Posterior vena cava (tissue), 2 donors: ENCODE data around the gene RAC2. TPM values are rescaled to one million over a fixed set of nuclear protein-coding genes. Genes with fewer than 3 reads are reported as not detected.
"Not testable (repeated sequence)": the region's sequence is repeated elsewhere in the genome, so short reads cannot be mapped to it uniquely, and the experiment has no call there.

Experiments used
- DNase-seq: peaks from one replicate; pipeline ENCODE4 v3.0.0-alpha.2; 2020; ENCODE audit warnings: low spot score
- intact Hi-C, 2 donors: fragments of 100-400 bp; cut with DNase I; formaldehyde crosslinking; loops; one replicate each; pipeline versions ENCODE4 v1.14.1 to v1.14.2; 2022 to 2023
- total RNA-seq, 2 donors: library from RNA; stranded (reverse); fragmentation: NEBNext Ultra II Directional; extraction: Animal tissue kit (Norgen Biotek cat#: 25700); gene quantifications; one replicate each; pipeline ENCODE4 v1.2.1, GENCODE V29; 2021
- donor health status: DM: yes; HTN: yes; CAD: no.
- donor health status: DM: yes; HTN: yes; CAD: no.

The RAC2 gene
- total RNA-seq, 2 donors from 2014 or later = 12.9 to 17.5 TPM

DNA sequence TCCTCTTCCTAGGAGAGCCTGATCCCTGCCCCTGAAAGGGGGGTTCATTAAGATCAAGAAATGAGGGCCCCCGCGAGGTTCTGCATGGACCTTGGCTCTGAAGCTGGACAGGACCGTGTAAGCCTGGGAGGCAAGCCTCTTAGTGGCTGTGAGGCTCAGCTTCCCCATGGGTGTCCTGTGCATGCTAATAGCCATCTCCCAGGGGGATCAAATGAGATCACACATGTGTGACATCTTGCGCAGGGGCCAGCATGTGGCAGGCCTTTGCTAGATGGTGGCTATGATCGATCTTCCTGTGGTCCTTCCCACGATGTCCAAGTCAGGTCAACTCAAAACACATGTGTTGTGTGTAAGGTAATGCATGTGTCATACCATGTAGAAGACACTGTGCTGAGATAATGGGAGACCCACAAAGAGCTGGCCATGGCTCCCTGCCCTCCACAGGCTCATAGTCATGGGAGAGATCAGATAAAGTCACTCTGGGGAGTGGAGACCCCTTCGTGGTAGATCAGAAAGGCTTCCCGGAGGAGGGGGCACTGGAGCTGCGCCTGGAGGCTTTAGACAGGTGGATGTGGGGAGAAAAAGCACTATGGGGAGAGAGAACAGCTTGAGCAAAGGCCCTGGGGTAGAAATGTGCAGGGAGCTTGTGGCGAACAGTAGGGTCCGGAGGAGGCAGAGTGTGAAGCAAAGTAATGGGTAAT is 3.7 kb downstream of the RAC2 start:
- intact Hi-C loops = no loop called here
- peak; percentile 45 for DNase-seq

GRCh38 chr22:37239336-37240239 is 4.5 kb downstream of the RAC2 start:
- intact Hi-C loops = no loop called here
- DNase-seq = peak; percentile 45

GRCh38 chr22:37237371-37238268 is 6.4 kb downstream of the RAC2 start:
- DNase-seq = peak; percentile 51
- intact Hi-C loops = no loop called here

- intact Hi-C loops = no loop called here
- DNase-seq = peak; percentile 30
Observed at GRCh38 chr22:37235897-37236607, 8.0 kb downstream of the RAC2 start.

- DNase-seq = peak; percentile 44
- intact Hi-C loops = no loop called here
Observed at GRCh38 chr22:37234736-37235711, 9.0 kb downstream of the RAC2 start.

DNA sequence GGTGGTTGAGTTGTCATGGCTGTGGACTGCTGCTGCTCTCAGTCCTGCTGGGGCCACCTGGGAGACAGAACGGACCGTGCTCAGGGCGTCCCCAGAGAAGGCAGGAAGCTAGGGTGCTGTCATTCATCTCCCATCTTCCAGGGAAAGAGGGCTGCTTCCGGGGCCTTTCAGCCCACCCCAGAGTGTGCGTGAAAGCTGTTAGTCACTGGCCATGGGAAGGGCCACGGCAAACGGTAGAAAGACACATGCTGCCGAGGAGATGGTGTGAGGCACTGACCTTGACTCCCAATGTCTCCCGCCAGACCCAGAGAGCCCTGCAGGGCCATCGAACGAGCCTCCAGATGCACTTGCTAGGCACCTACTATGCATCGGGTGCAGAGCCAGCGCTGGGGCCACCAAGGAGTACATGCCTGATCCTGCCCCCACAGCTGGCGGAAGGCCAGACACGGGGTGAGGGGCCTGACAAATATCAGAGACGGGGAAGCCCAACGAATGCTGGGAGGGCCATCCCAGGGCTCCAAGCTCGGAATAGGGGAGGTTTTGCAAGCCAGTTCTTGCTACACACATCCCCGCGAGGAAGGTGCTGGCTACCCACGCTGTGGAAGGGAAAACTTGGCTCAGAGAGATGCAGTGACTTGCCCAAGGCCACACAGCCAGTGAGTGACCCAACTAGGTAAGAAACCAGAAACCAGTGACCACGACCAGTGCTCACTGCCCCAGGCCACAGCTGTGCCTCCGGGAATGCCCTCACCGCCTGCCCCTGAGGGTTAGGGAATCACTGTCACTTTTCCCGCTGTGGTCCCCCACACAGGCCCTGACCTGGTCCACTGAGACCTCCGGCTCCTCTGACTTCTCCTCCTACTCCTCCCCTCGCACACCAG is 10.1 kb downstream of the RAC2 start:
- peak; percentile 74 for DNase-seq
- intact Hi-C loops = no loop called here

GRCh38 chr22:37233371-37233750 is 10.7 kb downstream of the RAC2 start:
- intact Hi-C loops = not testable (repeated sequence)
- DNase-seq = peak; percentile 56

DNA sequence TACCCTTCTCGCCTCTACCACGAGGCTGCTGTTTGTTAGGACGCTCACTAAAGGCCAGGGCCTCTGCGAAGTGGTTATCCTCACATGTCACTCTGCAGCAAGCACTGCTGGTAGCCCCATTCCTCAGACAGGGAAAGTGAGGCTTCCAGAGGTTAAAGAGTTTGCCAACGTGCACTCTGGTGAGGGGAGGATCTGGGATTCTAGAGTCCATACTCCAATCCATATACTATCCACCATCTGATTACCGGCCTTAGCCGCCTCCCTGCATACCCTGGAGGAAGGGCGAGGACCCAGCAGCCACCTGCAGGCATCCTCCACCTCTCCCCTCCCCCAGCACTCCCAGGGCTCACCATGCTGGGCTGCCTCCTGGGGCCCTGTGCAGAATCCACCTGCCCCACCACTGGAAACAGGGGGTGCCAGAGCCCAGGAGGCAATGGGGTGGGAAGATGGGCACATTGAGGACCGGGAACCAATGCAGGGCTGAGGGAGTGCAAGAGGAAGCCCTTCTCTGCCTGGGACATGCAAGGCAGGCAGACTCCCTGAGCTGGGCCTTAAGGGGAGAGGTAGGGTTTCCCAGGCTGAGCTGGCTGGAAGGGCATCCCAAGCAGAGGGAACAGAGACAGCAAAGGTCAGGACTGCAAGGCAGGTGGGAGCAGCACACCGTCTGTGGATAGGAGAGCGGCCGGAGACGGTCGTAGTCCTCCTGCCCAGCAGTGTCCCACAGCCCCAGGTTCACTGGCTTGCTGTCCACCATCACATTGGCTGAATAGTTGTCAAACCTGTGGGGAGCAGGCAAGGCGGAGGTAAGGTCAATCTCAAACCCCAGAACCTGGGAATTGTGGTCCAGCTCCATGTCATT is 11.7 kb downstream of the RAC2 start:
- DNase-seq = peak; percentile 44

GRCh38 chr22:37231406-37232139 is 12.5 kb downstream of the RAC2 start:
- peak; percentile 73 for DNase-seq
- intact Hi-C loops = no loop called here

More for the DNA sequence above, 11.7 kb downstream of the RAC2 start:
- intact Hi-C loops = no loop called here

DNA sequence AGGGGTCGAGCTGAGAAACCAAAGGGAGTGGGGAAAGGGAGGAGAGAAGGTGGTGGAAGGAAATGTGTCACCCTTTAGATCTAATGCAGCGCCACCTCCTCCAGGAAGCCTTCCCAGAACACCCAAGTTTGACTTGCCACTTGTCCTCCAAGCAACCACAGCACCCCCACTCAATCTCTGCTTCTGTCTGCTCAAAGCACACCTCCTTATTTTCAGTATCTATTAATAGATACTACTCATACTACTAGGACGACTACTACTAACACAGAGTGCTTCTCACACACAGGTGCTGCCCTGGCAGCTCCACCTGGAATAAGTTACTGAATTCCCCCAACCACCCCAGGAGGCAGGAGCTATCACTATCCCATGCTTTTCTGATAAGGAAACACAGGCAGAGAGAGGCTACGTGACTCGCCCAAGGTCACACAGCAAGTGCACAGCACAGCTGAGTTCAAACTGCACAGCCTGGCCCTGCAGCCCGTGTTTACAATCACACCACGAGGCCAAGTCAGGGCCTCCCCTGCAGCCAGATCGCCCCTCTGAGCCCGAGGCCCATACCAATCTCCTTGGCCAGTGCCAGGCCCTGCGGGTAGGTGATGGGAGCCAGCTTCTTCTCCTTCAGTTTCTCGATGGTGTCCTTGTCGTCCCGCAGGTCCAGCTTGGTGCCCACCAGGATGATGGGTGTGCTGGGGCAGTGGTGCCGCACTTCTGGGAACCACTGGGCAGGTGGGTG is 13.2 kb downstream of the RAC2 start:
- peak; percentile 42 for DNase-seq
- intact Hi-C loops = no loop called here

DNA sequence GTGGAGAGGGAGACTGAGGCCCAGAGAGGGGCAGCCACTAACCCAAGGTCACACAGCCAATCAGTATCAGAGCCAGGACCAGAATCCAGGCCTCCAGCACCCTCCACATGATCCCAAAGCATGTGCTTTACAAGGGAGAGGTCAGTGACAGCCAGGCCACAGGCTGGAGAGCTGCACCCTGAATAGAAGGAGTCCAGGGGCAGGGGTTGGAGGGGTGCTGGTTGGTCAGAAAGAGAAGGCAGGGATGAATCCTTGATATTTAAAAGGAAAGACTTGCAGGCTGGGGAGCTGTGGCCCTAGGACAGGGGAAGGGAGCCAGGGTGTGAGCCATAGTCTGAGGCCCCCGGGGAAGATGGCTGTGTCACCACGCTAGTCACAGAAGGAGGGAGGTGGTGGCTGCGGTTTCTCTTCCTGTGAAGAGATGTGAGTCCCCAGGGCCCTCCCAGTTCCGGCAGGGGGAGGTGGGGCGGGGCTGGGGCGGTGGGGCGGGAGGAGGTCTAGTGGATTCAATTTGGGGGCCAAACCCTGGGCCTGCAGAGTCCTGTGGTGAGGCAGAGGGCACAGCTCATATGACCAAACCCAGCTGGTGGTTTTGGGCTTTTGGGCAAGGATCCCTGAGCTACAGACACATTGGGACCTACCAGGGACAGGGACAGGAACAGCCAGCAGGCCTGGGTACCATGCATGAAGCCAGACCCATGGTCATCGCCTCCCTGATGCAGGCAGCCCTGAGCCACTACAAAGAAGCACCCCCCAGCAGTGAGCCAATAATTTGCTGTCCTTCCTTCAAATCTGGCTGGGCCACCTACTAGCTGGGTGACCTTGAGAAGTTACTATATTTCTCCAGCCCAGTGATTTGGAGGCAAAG is 14.0 kb downstream of the RAC2 start:
- intact Hi-C loops = no loop called here
- peak; percentile 89 for DNase-seq

DNA sequence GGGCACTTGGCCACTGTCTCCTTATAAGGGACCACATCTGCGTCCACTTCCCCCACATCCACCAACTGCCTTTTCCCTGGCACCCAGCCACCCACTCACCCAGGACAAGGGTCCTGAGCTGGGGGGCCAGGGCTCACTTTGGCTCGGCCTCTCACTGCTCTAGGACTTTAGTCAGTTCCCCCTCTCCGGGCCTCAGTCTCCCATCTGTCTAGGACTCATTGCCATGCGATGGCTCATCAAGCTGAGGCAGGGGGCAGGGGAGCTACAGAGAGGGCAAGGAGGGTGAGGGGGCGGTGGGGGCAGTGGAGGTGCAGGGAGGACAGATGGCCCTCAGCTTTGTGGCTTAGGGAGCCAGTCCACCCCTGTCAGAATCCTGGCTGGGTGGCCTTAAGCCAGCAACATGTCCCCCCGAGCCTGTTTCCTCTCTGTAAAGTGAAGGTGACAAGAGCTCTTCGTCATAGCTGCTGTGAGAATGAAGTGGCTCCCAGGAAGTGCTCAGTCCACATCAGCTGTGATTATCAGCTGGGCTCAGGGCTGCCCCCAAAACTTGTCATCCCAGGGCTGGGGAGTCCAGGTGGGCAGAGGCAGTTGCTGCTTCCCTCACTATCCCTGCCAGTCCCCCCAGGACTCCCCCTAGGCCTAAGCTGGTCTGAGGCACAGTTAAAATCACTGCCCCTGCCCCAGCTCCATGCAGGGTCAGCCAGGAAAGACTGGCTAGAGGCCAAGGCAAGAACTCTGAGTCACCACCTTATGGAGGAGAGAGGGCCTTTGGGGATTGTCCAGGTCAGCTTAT is 14.9 kb downstream of the RAC2 start:
- DNase-seq = no peak
- intact Hi-C loops = no loop called here
